GM18858 (cell line): ENCODE results near the gene LPA.

Experiments
- ATAC-seq: cut with Tn5 transposase; IDR thresholded peaks from one replicate; pipeline ENCODE4 v1.9.1; 2021; ENCODE audit not compliant: unreplicated experiment

Gene LPA

DNA sequence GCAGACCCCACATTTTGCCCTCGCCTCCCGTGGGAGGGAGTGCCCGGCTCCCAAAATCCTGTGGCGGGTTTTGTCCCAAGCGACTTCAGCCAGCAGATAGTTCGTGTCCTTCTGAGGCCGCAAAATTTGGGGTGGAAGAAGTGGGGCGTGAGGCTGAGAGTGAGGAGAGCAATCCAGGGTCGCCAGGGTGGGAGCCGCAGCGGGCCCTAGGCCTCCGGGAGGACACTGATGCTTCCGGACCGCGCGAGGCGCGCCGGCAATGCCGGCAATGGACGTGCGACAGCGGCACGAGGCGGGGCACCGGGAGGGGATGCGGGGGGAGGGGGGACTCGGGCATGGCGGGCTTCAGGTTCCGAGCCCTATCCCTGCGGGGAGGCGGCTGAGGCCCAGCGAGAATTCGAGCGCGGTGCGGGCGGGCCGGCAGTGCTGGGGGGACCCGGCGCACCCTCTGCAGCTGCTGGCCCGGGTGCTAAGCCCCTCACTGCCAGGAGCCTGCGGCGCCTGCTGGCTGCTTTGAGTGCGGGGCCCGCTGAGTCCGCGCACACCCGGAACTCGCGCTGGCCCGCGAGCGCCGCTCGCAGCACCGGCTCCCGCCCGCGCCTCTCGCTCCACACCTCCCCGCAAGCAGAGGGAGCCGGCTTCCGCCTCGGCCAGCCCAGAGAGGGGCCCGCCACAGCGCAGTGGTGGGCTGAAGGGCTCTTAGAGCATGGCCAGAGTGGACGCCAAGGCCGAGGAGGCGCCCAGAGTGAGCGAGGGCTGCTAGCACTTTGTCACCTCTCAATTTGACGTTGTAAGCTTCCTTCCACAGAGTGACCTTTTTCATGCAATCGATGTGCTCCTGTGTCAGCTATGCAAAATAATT is 143.8 kb downstream of the LPA start:
- peak; percentile 45 for ATAC-seq

DNA sequence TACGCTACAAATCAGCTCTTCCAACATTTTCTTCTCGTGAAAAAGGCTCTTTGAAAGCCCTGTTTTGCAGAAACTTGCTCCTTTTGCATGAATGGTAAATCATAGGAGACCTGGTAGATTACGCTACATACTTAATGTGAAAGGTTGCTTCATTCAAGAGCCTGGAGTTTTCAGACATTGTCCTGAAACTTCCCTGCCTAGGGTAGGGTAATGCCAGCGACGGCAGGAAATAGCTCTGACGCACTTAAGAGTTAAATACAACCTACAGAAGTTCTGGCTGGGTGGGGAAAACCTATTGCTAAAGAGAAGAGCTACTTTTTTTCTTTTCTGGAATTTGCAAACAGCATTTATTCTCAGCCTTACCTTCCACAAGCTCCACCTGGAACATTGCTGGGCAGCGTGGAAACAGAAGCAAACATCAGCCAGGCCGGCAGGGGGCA is 144.5 kb downstream of the LPA start:
- peak; percentile 49 for ATAC-seq

DNA sequence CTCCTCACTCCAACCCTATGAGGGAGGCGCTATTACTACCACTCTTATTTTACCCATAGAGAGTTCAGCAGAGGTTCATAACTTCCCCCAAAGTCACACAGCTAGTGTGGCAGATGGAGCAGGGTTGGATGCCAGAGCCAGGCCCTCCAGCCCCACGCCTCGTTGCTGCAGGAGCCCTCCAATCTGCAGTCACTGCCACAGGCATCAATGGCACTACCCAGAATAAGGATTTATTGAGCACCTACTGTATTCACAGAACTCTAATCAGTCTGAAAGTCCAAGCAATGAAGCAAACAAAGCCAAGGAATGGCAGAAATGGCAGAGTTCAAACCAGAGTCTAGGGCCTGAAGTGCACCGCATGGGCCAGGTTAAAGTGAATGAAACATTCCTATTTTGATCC is 144.9 kb downstream of the LPA start:
- no peak for ATAC-seq

DNA sequence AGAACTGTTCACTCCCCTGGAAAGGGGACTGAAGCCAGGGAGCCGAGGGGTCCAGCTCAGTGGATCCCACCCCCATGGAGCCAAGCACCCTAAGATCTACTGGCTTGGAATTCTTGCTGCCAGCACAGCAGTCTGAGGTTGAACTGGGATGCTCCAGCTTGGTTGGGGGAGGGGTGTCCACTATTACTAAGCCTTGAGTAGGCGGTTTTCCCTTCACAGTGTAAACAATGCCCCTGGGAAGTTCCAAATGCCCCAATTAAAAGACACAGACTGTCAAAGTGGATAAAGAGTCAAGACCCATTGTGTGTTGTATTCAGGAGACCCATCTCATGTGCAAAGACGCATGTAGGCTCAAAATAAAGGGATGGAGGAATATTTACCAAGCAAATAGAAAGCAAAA is 150.2 kb downstream of the LPA start:
- ATAC-seq = no peak

DNA sequence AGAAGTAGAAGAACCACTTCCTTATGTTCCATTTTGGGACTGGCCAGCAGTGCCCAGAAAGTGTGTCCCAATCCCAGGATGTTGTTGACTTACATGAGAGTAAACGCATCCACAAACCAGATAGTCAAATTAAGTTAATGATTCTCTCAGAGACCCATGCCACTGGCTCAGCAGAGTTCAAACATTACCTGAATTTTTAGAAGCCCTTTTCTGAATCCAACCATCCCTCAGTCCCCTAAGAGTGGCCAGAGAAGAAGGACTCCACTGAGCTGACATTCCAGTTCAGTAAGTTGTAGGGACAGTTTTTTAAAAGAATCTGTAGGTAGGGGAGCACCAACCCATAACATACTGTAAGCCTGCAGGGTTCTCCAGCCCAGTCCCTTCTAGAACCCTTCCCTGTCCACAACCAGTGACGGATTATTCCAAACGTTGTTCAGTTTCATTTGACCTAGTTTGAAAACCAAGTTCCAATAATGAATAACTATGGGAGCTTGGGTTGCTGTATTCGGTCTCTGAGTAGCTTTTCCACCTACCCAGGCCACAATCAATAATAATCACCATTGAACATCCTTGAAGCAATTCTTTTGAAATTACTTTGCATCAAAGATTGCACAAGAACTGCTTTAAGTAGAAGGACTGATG is 153.0 kb downstream of the LPA start:
- no peak for ATAC-seq

DNA sequence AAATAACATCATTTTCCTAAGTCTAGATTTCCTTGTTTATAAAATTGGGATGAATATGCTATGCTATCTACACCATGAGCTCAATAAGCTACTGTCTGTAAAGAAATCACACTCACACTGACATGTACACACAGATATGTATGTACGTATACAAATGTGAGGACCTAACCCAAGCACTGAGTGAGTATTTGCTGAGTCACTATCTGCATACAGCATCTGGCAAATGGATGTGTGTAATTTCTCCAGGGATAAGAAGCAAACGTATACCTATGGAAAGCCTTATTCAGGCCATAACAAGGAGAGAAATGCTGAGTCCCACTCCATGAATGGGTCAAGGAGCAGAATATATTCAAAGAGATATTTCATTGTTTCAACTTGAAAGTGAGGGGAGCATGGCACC is 153.9 kb downstream of the LPA start:
- ATAC-seq = no peak

DNA sequence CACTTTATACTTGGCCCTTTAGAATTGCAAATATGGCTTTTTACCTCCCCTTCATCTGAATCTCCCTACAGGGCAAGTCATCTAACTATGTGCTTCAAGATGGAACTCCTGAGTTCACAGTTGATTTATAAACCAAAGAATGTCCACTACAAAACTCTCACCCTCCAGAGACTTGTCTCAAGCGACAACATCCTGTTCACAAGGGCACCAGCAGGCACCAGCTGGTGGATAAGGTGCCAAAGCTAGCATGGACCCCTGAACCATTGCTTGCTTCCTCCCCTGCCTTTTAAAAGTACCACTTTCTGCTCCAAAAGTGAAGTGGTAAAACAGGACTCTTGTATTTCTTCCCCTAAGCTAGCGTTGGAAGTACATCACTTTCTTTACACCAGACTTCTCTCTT is 154.5 kb downstream of the LPA start:
- no peak for ATAC-seq

DNA sequence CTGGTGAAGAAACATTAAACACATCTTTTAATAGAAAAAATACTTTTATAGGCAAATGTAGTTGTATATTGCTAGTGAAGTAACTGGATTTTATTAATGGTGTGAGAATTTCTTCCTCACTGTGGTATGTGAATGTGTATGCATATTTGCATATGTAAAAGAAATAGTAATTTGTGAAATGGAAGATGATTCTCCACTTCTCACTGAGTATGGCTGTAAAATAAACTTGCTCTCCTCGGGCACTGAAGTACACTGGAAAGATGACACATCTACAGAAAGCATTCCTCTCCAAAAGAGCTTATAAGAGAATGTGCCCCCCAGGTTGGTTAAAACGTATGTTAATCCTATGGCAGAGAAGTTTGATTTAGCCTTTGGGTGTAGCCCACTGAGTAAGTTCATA is 155.5 kb downstream of the LPA start:
- ATAC-seq = no peak

DNA sequence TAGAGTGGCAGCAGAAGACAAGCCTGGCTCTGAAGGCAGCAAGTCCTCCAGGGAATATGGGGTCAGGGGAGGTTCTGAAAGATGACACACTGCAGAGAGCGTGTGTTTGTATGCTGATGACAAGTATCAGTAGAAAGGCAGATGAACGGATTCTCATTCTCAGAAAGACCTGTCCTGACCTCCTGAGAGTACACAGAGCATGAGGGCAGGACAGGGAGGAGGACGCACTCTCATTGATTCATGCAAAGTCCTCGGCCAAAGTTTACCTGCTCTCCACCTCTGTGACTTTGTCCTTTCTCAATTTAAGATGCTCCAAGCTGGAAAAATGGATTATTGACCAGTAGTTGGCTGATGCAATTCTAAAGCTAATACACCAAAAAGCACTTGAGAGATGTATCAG is 156.7 kb downstream of the LPA start:
- ATAC-seq = no peak

DNA sequence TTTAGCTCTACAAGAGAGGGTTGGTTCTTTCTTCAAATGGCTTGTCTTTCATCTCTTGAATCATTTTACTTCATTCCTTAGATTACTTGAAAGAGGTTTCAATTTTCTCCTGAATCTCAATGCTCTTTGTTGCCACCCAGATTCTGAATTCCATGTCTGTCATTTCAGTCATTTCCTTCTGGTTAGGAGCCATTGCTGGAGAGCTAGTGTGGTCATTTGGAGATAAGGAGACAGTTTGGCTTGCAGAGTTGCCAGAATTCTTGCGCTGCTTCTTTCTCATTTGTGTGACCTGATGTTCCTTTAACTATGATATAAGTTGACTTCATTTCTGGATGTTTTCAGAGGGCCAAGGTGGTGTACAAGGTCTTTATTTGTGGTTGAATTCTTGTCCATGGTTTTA is 158.1 kb downstream of the LPA start:
- ATAC-seq = no peak

DNA sequence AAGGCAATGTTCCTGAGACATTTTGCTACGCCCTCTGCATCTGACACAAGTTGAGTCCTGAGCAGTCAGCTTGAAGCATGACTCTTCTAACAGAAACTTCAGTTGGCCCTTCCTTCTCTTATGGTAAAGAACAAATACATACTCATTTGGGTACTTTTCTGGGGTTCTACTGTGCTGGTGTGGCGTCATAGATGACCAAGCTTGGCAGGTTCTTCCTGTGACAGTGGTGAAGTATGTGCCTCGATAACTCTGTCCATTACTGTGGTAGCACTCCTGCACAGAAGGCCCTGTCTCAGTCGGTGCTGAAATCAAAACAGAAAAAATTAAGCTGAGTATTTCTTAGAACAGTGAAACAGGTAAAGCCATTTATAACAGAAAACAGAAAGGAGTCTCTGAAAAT is 163.4 kb downstream of the LPA start:
- ATAC-seq = no peak

DNA sequence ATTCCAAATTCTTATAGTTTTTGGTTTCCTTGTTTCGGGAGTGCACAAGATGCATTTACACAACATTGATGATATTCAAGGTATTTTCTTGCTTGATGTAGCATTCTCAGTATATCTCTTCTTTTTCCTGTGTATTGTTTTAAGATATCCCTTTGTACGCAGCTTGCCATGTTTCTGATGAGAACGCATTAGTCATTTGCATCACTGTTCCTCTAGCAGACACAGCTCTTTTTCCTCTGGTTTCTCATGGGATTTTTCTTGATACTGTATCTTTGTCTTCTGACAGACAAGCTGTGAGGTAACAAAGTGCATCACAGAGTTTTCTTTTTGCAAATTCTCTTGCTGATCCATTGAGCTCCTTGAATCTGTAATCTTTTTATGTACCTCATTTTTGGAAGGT is 169.5 kb downstream of the LPA start:
- ATAC-seq = no peak

DNA sequence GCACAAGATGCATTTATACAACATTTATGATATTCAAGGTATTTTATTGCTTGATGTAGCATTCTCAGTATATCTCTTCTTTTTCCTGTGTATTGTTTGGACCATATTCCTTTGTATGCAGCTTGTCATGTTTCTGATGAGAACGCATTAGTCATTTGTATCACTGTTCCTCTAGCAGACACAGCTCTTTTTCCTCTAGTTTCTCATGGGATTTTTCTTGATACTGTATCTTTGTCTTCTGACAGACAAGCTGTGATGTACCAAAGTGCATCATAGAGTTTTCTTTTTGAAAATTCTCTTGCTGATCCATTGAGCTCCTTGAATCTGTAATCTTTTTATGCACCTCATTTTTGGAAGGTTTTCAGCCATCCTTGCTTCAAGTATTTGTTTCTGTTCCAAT is 175.0 kb downstream of the LPA start:
- ATAC-seq = no peak

DNA sequence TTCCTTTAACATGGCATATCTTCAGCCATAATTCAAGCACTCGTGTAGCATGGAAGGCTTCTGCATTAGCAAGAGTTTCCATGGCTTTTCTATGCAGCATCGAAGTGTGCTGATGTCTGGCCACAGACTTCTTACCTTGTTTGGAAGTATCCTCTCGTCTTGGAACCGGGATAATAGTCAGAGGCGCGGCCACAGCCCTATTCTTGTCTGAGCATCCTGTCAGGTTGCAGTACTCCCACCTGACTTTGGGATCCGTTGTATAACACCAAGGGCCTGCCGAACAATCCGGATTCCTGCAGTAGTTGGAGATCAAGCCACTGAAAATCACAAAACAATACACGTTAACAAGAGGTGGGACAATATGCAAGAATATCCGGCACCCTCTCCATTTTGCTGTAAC is 177.0 kb downstream of the LPA start:
- no peak for ATAC-seq
